SK-MEL-5 (cell line): Measurements from ENCODE around the gene LSMEM2. TPM values are rescaled to one million over a fixed set of nuclear protein-coding genes. Genes with fewer than 3 reads are reported as not detected.
"Not testable (repeated sequence)": the region's sequence is repeated elsewhere in the genome, so short reads cannot be mapped to it uniquely, and the experiment has no call there.

Source experiments
- DNase-seq: peaks from one replicate; pipeline ENCODE4 v3.0.0-alpha.2; 2016; ENCODE audit warnings: low read depth, low spot score
- in situ Hi-C: cut with HindIII; loops from 2 replicates; pipeline ENCODE4 v1.10.0; 2016; ENCODE audit warnings: low sequenced_read_pairs, high pct_unique_total_duplicates, low pct_unique_long_range_greater_than_20kb
- total RNA-seq: library from RNA; depleted of rRNA; stranded (reverse); fragments of >200 nt; shearing (Covaris generic); gene quantifications from 2 replicates; pipeline ENCODE4 v1.2.3, GENCODE V29; 2014

LSMEM2 gene
- total RNA-seq, 1 experiment from 2014 or later, result not detected

- no peak for DNase-seq
- in situ Hi-C loops, result no loop called here
These were observed 8.3 kb upstream of the LSMEM2 start for GRCh38 chr3:50270422-50271224.

- in situ Hi-C loops, result no loop called here
- no peak for DNase-seq
These were observed 7.5 kb upstream of the LSMEM2 start for GRCh38 chr3:50271314-50271936.

GRCh38 chr3:50272538-50272910, 6.4 kb upstream of the LSMEM2 start:
- DNase-seq, in situ Hi-C loops: not testable (repeated sequence)

- in situ Hi-C loops, result no loop called here
These were observed 5.8 kb upstream of the LSMEM2 start for GRCh38 chr3:50272911-50273688.

GRCh38 chr3:50273689-50274065, 5.2 kb upstream of the LSMEM2 start:
- in situ Hi-C loops, result no loop called here

More at GRCh38 chr3:50272911-50273688, 5.8 kb upstream of the LSMEM2 start:
- peak; percentile 82 for DNase-seq

GRCh38 chr3:50274371-50275104, 4.3 kb upstream of the LSMEM2 start:
- in situ Hi-C loops, result no loop called here
- peak; percentile 73 for DNase-seq

More at GRCh38 chr3:50273689-50274065, 5.2 kb upstream of the LSMEM2 start:
- no peak for DNase-seq

- in situ Hi-C loops, result no loop called here
- no peak for DNase-seq
These were observed 3.5 kb upstream of the LSMEM2 start for GRCh38 chr3:50275141-50275995.

- in situ Hi-C loops, result no loop called here
- no peak for DNase-seq
These were observed 2.7 kb upstream of the LSMEM2 start for GRCh38 chr3:50275996-50276761.

- no peak for DNase-seq
- in situ Hi-C loops, result no loop called here
These were observed 2.2 kb upstream of the LSMEM2 start for GRCh38 chr3:50276762-50277101.

GRCh38 chr3:50278123-50278879, 586 bp upstream of the LSMEM2 start:
- in situ Hi-C loops, result no loop called here
- no peak for DNase-seq

- DNase-seq, result no peak
- in situ Hi-C loops, result no loop called here
These were observed 549 bp downstream of the LSMEM2 start for GRCh38 chr3:50279255-50280016.

GRCh38 chr3:50284121-50284520, 5.2 kb downstream of the LSMEM2 start:
- in situ Hi-C loops, DNase-seq: not testable (repeated sequence)

GRCh38 chr3:50286322-50287227, 7.7 kb downstream of the LSMEM2 start:
- no peak for DNase-seq
- in situ Hi-C loops, result no loop called here

- in situ Hi-C loops, result no loop called here
- no peak for DNase-seq
These were observed 8.4 kb downstream of the LSMEM2 start for GRCh38 chr3:50287262-50287661.
